ENCODE results near the gene GALK1.

The GALK1 gene

DNA sequence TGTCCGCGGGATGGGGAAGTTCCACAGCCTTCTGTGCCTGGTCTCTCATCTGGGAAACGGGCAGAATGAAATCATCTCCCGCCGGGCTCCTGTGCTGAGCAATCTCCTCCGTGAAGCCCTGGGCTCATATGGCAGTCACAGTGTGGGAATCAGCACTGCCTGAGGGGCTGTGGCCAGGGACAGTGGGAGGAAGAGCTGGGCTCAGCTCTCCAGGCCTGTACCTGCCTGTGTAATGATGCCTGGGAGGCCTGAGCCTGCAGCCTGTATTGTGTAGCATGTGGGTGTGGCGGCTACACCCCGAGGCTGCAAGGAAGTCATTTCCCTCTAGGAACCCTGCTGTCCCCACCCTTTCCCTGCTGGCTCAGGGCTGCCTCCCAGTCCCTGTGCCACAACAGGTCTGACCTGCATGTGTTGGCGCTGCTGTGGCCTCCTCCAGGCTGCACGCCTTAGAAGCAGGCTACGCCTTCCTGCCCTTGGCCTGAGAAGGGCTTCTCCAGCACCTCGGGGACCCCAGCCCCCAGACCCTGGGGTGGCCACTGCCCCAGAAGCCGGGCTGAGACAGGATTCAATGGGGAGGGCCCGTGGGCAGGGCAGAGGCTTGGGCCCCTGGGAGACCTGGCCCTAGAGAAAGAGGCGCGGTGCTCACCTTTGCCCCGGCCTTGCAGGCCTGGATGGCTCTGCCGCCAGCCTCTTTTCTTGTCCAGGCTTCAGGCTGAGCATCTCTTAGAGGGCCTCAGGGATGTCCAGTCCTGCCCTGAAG, 41.6 kb downstream of the GALK1 start:
- DNase-seq = no peak

DNA sequence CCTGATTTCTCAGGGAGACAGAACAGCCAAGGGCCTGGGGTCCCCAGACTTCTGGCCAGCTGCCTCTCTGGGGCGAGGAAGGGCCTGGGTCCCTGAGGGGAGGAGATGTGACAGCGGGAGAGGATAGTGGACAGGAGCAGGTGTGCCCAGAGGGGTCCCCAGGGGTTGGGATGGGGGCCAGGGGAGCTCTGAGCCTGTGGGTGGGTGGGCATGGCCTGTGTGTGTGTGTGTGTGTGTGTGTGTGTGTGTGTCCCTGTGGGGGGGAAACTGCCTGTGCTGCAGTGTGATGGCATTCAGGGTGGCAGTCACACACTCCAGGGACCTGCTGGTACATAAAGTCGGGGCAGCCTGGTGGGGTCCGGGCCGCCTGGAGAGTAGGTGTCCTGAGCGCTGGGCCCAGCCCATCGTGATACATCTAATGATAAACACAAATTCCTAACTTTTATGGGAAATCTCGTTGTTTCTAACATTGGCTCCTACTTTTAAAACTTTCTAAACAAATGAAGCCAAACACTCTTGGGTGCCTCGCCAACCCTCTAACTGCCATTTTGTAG, 42.4 kb downstream of the GALK1 start:
- DNase-seq = no peak

GRCh38 chr17:75722076-75722475, 42.9 kb downstream of the GALK1 start:
- DNase-seq = no peak

GRCh38 chr17:75721463-75722011, 43.5 kb downstream of the GALK1 start:
- no peak for DNase-seq

GRCh38 chr17:75720656-75721462, 44.1 kb downstream of the GALK1 start, which contains the start of gene ITGB4:
TSS of gene ITGB4 (plus strand) at chr17:75721459. CDS start at chr17:75724704, 3,245 bp downstream.
- DNase-seq = peak; percentile 68

GRCh38 chr17:75719732-75720131, 45.3 kb downstream of the GALK1 start:
- DNase-seq = no peak

GRCh38 chr17:75712446-75712845, 52.5 kb downstream of the GALK1 start:
- no peak for DNase-seq
